Spleen (tissue), 11 donors: ENCODE results near the gene WARS2. TPM values are rescaled to one million over a fixed set of nuclear protein-coding genes. Genes with fewer than 3 reads are reported as not detected.

Source experiments
- DNase-seq: peaks from one replicate; pipeline ENCODE4 v3.0.0-alpha.2; 2020
- H3K27ac ChIP-seq, 8 donors: fragments of 200-600 bp; sonication (generic) in 7 of 8; 1 replicate in 4 of 8; 2 replicates in 4 of 8; pipeline versions ENCODE4 v1.5.0 to v1.8.0; 2016 to 2021; ENCODE audit warnings: inconsistent platforms in 4 of 8, mild to moderate bottlenecking in 4 of 8, moderate library complexity in 1 of 8
- H3K27me3 ChIP-seq, 7 donors: fragments of 200-600 bp; sonication (generic) in 6 of 7; replicated peaks in 1 of 7; 1 replicate in 4 of 7; 2 replicates in 3 of 7; pipeline versions ENCODE4 v1.5.0 to v1.8.0; 2016 to 2021; ENCODE audit warnings: inconsistent platforms in 3 of 7, mild to moderate bottlenecking in 1 of 7
- H3K36me3 ChIP-seq, 6 donors: fragments of 200-600 bp; sonication (generic) in 5 of 6; 1 replicate in 4 of 6; 2 replicates in 2 of 6; pipeline versions ENCODE4 v1.5.0 to v1.8.0; 2016 to 2021; ENCODE audit warnings: inconsistent platforms in 2 of 6
- H3K4me1 ChIP-seq, 6 donors: fragments of 200-600 bp; sonication (generic) in 5 of 6; 1 replicate in 3 of 6; 2 replicates in 3 of 6; pipeline versions ENCODE4 v1.5.0 to v1.8.0; 2016 to 2021; ENCODE audit warnings: inconsistent platforms in 3 of 6
- H3K4me3 ChIP-seq, 8 donors: fragments of 200-600 bp; sonication (generic) in 7 of 8; 1 replicate in 4 of 8; 2 replicates in 4 of 8; pipeline versions ENCODE4 v1.5.0 to v1.8.0; 2016 to 2021; ENCODE audit warnings: inconsistent platforms in 4 of 8, mild to moderate bottlenecking in 4 of 8, moderate library complexity in 2 of 8
- H3K9me3 ChIP-seq, 8 donors: fragments of 200-600 bp; sonication (generic) in 7 of 8; 1 replicate in 4 of 8; 2 replicates in 4 of 8; pipeline versions ENCODE4 v1.5.0 to v1.8.0; 2016 to 2021; ENCODE audit warnings: inconsistent platforms in 4 of 8
- CTCF ChIP-seq, 11 experiments: fragments of 200-600 bp in 7 of 11; fragments of 450-650 bp in 4 of 11; sonication (generic) in 4 of 11; IDR thresholded peaks in 8 of 11; conservative IDR thresholded peaks in 3 of 11; 1 replicate in 7 of 11; 2 replicates in 4 of 11; pipeline versions ENCODE4 v1.4.0 to v1.8.0; 2016 to 2021; ENCODE audit warnings: antibody characterized with exemption in 11 of 11, inconsistent platforms in 4 of 11, mild to moderate bottlenecking in 1 of 11
- POLR2A ChIP-seq, 3 donors: fragments of 450-650 bp; IDR thresholded peaks; one replicate each; pipeline ENCODE4 v1.5.1; 2017; ENCODE audit warnings: antibody characterized with exemption in 3 of 3, mild to moderate bottlenecking in 1 of 3
- POLR2AphosphoS5 ChIP-seq, 3 donors: sonication (generic); formaldehyde crosslinking; IDR thresholded peaks; one replicate each; pipeline ENCODE4 v1.5.1; 2017; ENCODE audit warnings: antibody characterized with exemption in 3 of 3
- WGBS, 5 donors: extraction: QIAGEN DNeasy Blood & Tissue Kit in 3 of 5; methylation state at CpG; one replicate each; pipeline versions ENCODE4 v1.1.5 to v1.1.7; 2013 to 2018; 5-methylcytosine and 5-hydroxymethylcytosine counted together
- intact Hi-C: fragments of 100-400 bp; cut with DNase I; formaldehyde crosslinking; loops from one replicate; pipeline ENCODE4 v1.15.0; 2023; ENCODE audit warnings: low total_unique reads
- polyA plus RNA-seq, 3 donors: library from polyadenylated mRNA; stranded (reverse); fragments of 200-250 nt; gene quantifications; one replicate each; pipeline ENCODE4 v1.2.1, GENCODE V29; 2013
- total RNA-seq, 7 donors: library from RNA; depleted of rRNA in 3 of 7; stranded (reverse); fragments of >200 nt in 3 of 7; fragmentation: NEBNext Ultra II Directional in 4 of 7; extraction: Animal tissue kit (Norgen Biotek cat#: 25700) in 4 of 7; gene quantifications; one replicate each; pipeline versions ENCODE4 v1.1.0 to v1.2.1, GENCODE V29; 2016 to 2021
- donor health status: healthy with polysubstance abuse.
- donor health status: DM: no; HTN: no; CAD: no; lungs with moderate emphysema.
- donor health status: DM: no; HTN: no; CAD: no.
- donor health status: Bipolar disorder and iron deficiency.
- donor health status: healthy.
- donor health status: DM: no; HTN: no; CAD: no.
- donor health status: DM: yes; HTN: yes; CAD: no.

The WARS2 gene
- total and polyA plus RNA-seq, 10 donors, result 2.9 to 13.0 (median 8.5) TPM

- TF ChIP-seq CTCF (IDR thresholded peaks at IDR 0.05 in 8 of 11, conservative IDR thresholded peaks at IDR 0.05 in 3 of 11) (no peak), POLR2A (IDR thresholded peaks at IDR 0.05) (no peak), POLR2AphosphoS5 (IDR thresholded peaks at IDR 0.05) (no peak)
- H3K27ac ChIP-seq, result no peak overlapping the region
- H3K36me3 ChIP-seq, result no peaks in the 10 kb centered on the region
- H3K4me3 ChIP-seq, result no peak overlapping the region
- peaks cover 7 to 100% (median 99%) of the 10 kb centered on the region in 7 donors for H3K27me3 ChIP-seq
- H3K4me1 ChIP-seq, result peaks cover 12 to 35% (median 21%) of the 10 kb centered on the region in 6 donors
- intact Hi-C loops, result no loop called here
- H3K9me3 ChIP-seq, result peaks cover 0 to 14% (median 0%) of the 10 kb centered on the region in 8 donors
- peak; percentile 25 for DNase-seq
- 8 to 12% (median 11%) methylated on average over 16 of the region's 16 CpGs for whole genome bisulfite sequencing, 5 donors
Measured at GRCh38 chr1:119002028-119002686, 138.3 kb downstream of the WARS2 start.

- Histone ChIP-seq H3K4me1 (peaks cover 7 to 27% (median 15%) of the 10 kb centered on the region in 6 donors), H3K27me3 (peaks cover 7 to 100% (median 98%) of the 10 kb centered on the region in 7 donors), H3K9me3 (peaks cover 0 to 6% (median 0%) of the 10 kb centered on the region in 8 donors), H3K27ac (no peak overlapping the region), H3K4me3 (peak overlapping the region in 3 of 8 donors; percentile 3 to 38 (median 13)), H3K36me3 (no peaks in the 10 kb centered on the region)
- intact Hi-C loops, result no loop called here
- 4 to 12% (median 6%) methylated on average over 21 to 49 of the region's 49 CpGs for WGBS, 5 donors
- DNase-seq, result peak; percentile 68
- TF ChIP-seq POLR2AphosphoS5 (IDR thresholded peaks at IDR 0.05), result peak in 1 of 3 donors; percentile 33
- TF ChIP-seq POLR2A (IDR thresholded peaks at IDR 0.05), result no peak
- TF ChIP-seq CTCF (IDR thresholded peaks at IDR 0.05 in 8 of 11, conservative IDR thresholded peaks at IDR 0.05 in 3 of 11), result no peak
Measured at GRCh38 chr1:119001181-119002027, 139.0 kb downstream of the WARS2 start.

GRCh38 chr1:119000371-119001180 is 139.9 kb downstream of the WARS2 start:
- no peak for TF ChIP-seq POLR2A (IDR thresholded peaks at IDR 0.05)
- no peak for TF ChIP-seq CTCF (IDR thresholded peaks at IDR 0.05 in 8 of 11, conservative IDR thresholded peaks at IDR 0.05 in 3 of 11)
- TF ChIP-seq POLR2AphosphoS5 (IDR thresholded peaks at IDR 0.05), result no peak
- 5 to 12% (median 6%) methylated on average over 43 to 44 of the region's 44 CpGs for WGBS, 5 donors
- Histone ChIP-seq H3K4me3 (peak overlapping the region in 3 of 8 donors; percentile 3 to 38 (median 13)), H3K27me3 (peaks cover 7 to 100% (median 98%) of the 10 kb centered on the region in 7 donors), H3K36me3 (no peaks in the 10 kb centered on the region), H3K27ac (no peak overlapping the region), H3K4me1 (peaks cover 5 to 24% (median 14%) of the 10 kb centered on the region in 6 donors), H3K9me3 (peaks cover 0 to under 1% (median 0%) of the 10 kb centered on the region in 8 donors)
- intact Hi-C loops, result no loop called here
- peak; percentile 64 for DNase-seq
